Stimulated activated CD8-positive, alpha-beta memory T cell treated with anti-CD3 and anti-CD28 coated beads, Interleukin-15, amount 100 ng/mL, for 48 hours (primary cell): ENCODE measurements around the gene TAMM41.
"Not testable (repeated sequence)": the region's sequence is repeated elsewhere in the genome, so short reads cannot be mapped to it uniquely, and the experiment has no call there.

ENCODE experiments used
- DNase-seq, 2 donors: peaks; one replicate each; pipeline ENCODE4 v3.0.0-alpha.2; 2020; ENCODE audit warnings: low read depth in 2 of 2

TAMM41 gene, protein sequence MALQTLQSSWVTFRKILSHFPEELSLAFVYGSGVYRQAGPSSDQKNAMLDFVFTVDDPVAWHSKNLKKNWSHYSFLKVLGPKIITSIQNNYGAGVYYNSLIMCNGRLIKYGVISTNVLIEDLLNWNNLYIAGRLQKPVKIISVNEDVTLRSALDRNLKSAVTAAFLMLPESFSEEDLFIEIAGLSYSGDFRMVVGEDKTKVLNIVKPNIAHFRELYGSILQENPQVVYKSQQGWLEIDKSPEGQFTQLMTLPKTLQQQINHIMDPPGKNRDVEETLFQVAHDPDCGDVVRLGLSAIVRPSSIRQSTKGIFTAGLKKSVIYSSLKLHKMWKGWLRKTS

GRCh38 chr3:11846281-11847266 is at the start of gene TAMM41:
TAMM41 (minus strand) TSS chr3:11846885; CDS start chr3:11846636, 249 bp downstream.
- peak; percentile 86 to 90 for DNase-seq

GRCh38 chr3:11878837-11879236 is 32.2 kb upstream of the TAMM41 start:
- no peak for DNase-seq

DNA sequence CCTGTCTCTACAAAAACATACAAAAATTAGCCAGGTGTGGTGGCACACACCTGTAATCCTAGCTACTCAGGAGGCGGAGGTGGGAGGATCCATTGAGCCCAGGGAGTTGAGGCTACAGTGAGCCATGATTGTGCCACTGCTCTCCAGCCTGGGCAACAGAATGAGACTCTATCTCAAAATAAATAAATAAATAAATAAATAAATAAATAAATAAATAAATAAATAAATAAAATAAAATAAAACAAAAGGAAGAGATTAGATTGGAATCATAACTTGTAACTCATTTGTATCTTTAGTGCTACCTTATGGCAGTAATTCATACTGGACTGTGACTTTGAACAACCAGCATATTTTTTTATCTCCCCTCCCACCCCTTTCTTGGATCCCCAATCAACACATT is 28.0 kb upstream of the TAMM41 start:
- DNase-seq = not testable (repeated sequence)

- not testable (repeated sequence) for DNase-seq
Observed at GRCh38 chr3:11863739-11864138, 17.1 kb upstream of the TAMM41 start.

DNA sequence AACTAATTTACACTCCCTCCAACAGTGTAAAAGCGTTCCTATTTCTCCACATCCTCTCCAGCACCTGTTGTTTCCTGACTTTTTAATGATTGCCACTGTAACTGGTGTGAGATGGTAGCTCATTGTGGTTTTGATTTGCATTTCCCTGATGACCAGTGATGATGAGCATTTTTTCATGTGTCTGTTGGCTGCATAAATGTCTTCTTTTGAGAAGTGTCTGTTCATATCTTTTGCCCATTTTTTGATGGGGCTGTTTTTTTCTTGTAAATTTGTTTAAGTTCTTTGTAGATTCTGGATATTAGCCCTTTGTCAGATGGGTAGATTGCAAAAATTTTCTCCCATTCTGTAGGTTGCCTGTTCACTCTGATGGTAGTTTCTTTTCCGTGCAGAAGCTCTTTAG is 15.9 kb upstream of the TAMM41 start:
- not testable (repeated sequence) for DNase-seq

DNA sequence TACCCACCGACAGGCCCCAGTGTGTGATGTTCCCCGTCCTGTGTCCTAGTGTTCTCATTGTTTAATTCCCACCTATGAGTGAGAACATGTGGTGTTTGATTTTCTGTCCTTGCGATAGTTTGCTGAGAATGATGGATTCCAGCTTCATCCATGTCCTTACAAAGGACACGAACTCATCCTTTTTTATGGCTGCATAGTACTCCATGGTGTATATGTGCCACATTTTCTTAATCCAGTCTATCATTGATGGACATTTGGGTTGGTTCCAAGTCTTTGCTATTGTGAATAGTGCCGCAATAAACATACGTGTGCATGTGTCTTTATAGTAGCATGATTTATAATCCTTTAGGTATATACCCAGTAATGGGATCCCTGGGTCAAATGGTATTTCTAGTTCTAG is 15.5 kb upstream of the TAMM41 start:
- DNase-seq = not testable (repeated sequence)

GRCh38 chr3:11860213-11860612 is 13.5 kb upstream of the TAMM41 start:
- DNase-seq = not testable (repeated sequence)

DNA sequence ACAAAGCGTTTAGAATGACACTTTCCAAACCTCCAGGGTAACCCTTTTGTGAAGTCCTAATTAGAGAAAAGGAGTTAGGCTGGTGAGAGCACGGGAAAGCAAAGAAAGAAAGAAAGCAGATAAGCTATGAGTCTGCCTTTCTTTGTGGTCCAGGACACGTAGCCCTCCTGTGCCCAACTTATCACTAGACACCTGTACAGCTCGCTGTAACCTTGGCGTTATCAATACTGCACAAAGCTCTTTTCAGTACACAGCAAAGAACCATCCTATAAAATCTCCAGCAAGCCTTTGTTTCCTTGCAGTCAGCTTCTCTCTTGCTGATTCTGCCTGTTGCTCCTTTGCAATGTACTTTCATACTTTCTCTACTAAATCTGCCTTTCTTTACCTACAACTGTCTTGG is 6.8 kb upstream of the TAMM41 start:
- no peak for DNase-seq

DNA sequence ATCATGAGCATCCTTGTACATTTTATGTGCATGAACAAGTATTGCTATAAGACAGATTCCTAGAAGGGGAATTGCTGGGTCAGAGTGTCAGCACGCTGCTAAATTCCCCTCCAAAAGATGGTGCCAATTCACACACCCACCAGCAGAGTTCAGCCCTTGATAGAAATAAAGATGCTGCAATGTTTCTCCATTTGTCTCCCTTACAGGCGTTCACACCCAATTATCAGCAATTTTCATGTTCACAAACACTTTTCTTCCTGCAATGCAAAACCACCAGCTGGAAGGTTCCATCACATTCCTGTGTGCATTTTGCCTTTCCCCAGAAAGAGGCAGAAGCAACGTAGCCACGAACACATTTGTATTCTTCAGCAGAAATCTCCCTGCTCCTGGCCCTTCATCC is 3.3 kb upstream of the TAMM41 start:
- no peak for DNase-seq

GRCh38 chr3:11847607-11848006 is 922 bp upstream of the TAMM41 start:
- DNase-seq = no peak

GRCh38 chr3:11845651-11846050 is 1.0 kb downstream of the TAMM41 start:
- no peak for DNase-seq

DNA sequence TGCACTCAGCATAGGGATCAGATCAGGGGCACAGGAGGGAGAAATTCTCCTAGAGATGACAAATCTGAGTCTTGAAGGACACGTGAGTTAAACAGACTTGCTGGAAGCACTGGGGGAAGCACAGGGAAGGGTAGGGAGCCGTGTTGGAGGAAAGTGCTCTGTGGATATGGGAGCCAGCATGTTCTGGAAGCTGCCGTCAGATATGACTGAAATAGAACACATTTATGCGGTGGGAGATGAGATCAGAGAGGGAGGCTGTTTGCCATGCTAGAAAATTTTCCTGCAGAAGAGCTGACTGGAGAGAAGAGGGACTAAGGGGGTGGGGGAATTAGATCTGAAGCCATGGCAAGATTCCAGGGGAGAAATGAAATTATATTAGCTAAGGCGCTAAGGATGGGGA is 1.8 kb downstream of the TAMM41 start:
- DNase-seq = no peak

DNA sequence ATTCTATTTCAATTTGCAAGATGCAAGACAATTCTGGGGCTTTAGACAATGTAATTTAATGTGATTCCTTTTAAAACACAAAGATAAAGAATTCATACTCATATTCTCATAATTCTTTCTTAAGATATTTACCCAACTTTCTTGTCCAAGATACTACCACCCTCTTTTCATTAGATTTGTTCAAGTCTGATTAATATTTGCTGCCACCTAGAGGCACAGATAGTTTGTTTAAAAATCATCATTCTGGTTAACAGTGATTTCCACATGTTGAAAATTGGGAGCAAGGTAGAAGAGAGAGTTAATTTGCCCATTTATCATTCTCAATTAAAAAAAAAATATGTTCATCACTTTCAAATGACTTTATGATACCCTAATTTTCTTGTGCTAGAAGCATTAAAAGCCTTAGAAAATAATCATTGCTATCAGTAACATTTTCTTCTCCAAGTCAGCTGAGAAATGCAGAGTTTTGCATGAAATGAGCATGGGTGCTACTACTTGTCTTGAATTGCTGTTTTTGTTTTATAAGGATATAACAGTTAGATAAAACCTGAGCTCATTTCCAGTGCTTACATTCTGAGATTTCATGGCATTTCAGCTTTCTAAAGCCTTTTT is 11.6 kb downstream of the TAMM41 start:
- DNase-seq = no peak

DNA sequence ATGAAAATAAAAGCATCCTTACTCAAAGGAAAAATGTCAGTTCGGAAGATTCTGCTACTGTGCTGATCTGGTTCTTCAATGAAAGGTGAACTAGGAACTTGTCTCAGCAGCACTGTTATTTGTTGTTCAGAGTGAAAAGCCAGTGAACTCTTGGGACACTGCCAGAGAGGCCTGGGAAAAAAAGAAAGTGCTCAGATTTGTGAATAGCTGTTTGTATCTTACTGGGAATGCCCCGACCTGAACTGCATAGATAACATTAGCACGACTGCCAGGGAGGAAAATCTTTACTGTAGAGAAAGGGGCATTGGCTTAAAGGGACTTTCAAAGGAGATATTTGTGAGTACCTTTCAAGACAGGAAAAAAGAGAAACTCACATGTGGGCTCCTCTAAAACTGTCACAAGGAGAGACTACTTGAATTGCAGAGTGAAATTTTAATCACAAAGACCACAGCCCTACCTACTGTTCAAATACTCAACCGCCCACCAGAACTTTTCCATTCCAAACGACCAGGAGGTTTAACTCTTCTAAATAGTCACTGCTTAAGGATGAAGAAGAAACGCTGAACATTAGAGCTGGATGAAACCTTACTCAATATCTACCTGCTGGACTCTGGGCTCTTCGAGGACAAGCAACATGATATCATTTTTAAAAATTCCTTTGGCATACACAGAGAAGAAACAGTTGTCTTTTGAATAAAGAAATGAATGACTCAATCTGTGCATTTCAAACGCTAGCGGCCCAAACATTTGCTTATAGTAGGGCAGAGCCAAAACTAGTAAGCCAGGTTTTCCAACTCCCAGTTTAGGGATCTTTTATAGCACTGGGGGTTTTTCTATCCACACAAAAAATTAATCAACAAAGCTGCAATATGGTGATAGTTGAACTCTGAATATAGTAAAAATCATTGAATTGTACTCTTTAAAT is 13.4 kb downstream of the TAMM41 start:
- no peak for DNase-seq

GRCh38 chr3:11829416-11829815 is 17.3 kb downstream of the TAMM41 start:
- DNase-seq = no peak

- no peak for DNase-seq
Observed at GRCh38 chr3:11826628-11827265, 19.9 kb downstream of the TAMM41 start.

GRCh38 chr3:11825301-11825700 is 21.4 kb downstream of the TAMM41 start:
- no peak for DNase-seq

DNA sequence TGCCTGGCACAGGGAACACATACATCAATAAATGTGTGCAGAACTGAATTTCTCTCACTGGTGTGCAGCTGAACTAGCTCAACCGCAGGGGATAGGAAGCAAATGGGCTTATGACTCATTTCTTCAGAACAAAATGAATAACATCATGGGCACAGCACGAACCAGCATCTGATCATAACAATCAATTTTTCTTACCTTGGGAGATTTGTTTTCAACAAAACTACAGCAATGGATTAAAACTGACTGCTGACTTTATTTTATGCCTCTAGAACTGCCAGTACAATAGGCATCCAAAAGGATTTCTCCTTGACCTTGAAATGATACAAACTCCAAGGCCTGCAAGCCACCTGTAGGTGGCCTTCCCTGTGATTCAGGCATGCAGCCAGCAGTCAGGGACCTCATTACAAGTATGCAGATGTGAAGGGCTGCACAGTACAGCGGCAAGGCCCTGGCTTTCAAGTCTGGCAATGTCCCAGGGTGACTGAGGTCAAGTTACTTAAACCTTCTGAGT is 26.1 kb downstream of the TAMM41 start:
- peak; percentile 18 to 34 for DNase-seq

- no peak for DNase-seq
Observed at GRCh38 chr3:11819146-11819689, 27.5 kb downstream of the TAMM41 start.

DNA sequence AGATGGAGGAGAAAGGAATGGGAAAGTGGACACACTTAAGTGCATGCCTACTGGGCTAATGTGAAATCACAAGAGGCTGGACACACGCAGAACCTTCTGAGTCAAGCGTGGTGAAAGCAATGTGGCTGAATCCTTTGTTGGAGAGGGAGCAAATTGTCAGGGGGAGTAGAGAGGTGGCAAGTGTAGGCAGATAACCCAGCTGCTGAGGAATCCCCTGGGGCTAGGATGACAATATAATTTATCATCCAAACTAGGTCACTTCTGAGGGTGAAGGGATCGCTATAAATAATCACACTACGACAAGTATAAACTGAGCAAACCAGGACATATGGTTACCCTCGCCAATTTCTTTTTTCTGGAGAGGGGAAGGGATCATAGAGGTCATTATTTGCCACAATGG is 28.7 kb downstream of the TAMM41 start:
- DNase-seq = no peak
